H1 (cell line): Measurements from ENCODE around the gene CDC5L. TPM values are rescaled to one million over a fixed set of nuclear protein-coding genes. Genes with fewer than 3 reads are reported as not detected.

Experiments
- ATF2 ChIP-seq: IDR thresholded peaks from 2 replicates; pipeline ENCODE4 v1.6.1; 2012; ENCODE audit warnings: low read length, inconsistent platforms
- CBX5 ChIP-seq: fragments of 300-800, 300-1000 bp; sonication (generic); IDR thresholded peaks from 2 replicates; pipeline ENCODE4 v1.7.1; 2016; ENCODE audit warnings: antibody characterized with exemption, low read length, low read depth
- CREB1 ChIP-seq: IDR thresholded peaks from 2 replicates; pipeline ENCODE4 v1.6.1; 2012; ENCODE audit warnings: inconsistent platforms
- GTF2F1 ChIP-seq: IDR thresholded peaks from 2 replicates; pipeline ENCODE4 v1.6.1; 2012; ENCODE audit warnings: low read depth, low read length, improper control_type of control experiment, borderline replicate concordance
- KDM1A ChIP-seq: fragments of 200-600, 300-600 bp; sonication (generic); IDR thresholded peaks from 2 replicates; pipeline ENCODE4 v1.7.1; 2016; ENCODE audit warnings: mild to moderate bottlenecking, low read length, borderline replicate concordance
- POLR2A ChIP-seq, 2 experiments: IDR thresholded peaks; 1 replicate in 1 of 2; 2 replicates in 1 of 2; pipeline ENCODE4 v1.6.1; 2011; ENCODE audit warnings: low read depth in 2 of 2, low read length in 2 of 2, mild to moderate bottlenecking in 2 of 2; ENCODE audit errors: control extremely low read depth in 1 of 2
- RFX5 ChIP-seq: IDR thresholded peaks from 2 replicates; pipeline ENCODE4 v1.6.1; 2011; ENCODE audit warnings: low read depth, low read length, improper control_type of control experiment, borderline replicate concordance
- RXRA ChIP-seq: IDR thresholded peaks from 2 replicates; pipeline ENCODE4 v1.6.1; 2011; ENCODE audit warnings: low read depth, mild to moderate bottlenecking, low read length, moderate library complexity; ENCODE audit not compliant: insufficient read depth
- SRF ChIP-seq: IDR thresholded peaks from 2 replicates; pipeline ENCODE4 v1.6.1; 2011; ENCODE audit warnings: mild to moderate bottlenecking, low read depth, low read length, moderate library complexity
- polyA plus RNA-seq, 7 experiments: library from polyadenylated mRNA; depleted of rRNA in 3 of 7; stranded (reverse) in 5 of 7; unstranded in 2 of 7; fragments of >200 nt in 5 of 7; fragments of 200-250 nt in 2 of 7; gene quantifications; 1 replicate in 5 of 7; 2 replicates in 1 of 7; 4 replicates in 1 of 7; pipeline versions ENCODE4 v1.2.1 to v1.2.3, GENCODE V29; 2011 to 2013; ENCODE audit warnings: missing spikeins in 2 of 7, mixed read lengths in 2 of 7
- total RNA-seq: library from RNA; stranded (reverse); fragmentation: NEBNext Ultra II Directional; extraction: Animal tissue kit (Norgen Biotek cat#: 25700); gene quantifications from 2 replicates; pipeline ENCODE4 v1.2.1, GENCODE V29; 2021

The CDC5L gene
- total and polyA plus RNA-seq, 2 of the 8 experiments (the other 6 are each of a cell fraction or from before 2014, with no cell fraction given): 8.4 to 32.8 TPM

GRCh38 chr6:44474643-44475042 lies 87.1 kb downstream of the CDC5L start (continued):
- TF ChIP-seq CREB1 (no peak), ATF2 (no peak), GTF2F1 (no peak), KDM1A (no peak), RXRA (no peak), SRF (no peak), RFX5 (no peak), CBX5 (no peak), POLR2A (IDR thresholded peaks at IDR 0.05; ENCODE audit: control extremely low read depth in 1 of 2, low read depth in 2 of 2, low read length in 2 of 2) (no peak)
